ENCODE measurements around the gene RPL22L1.
"Not testable (repeated sequence)": the region's sequence is repeated elsewhere in the genome, so short reads cannot be mapped to it uniquely, and the experiment has no call there.

The RPL22L1 gene

DNA sequence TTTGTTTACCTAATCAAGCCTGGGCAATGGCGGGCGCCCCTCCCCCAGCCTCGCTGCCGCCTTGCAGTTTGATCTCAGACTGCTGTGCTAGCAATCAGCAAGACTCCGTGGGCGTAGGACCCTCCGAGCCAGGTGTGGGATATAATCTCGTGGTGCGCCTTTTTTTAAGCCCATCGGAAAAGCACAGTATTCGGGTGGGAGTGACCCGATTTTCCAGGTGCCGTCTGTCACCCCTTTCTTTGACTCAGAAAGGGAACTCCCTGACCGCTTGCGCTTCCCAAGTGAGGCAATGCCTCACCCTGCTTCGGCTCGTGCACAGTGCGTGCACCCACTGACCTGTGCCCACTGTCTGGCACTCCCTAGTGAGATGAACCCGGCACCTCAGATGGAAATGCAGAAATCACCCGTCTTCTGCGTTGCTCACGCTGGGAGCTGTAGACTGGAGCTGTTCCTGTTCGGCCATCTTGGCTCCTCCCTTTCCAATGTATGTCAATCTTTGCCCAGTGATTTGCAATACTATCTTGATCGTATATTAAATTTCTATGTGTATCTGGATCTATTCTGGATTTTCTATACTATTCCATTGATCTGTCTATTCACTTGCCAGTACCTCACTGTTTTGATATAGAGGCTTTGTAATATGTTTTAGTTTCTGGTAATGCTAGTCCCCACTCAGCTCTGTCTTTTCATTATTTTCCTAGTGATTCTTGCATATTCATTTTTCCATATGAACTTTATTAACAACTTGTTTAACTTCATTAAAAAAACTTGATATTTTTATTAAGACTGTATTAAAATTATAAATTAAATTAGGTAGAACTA is 14.3 kb upstream of the RPL22L1 start:
- in situ Hi-C loops (cut with MboI; ENCODE audit: low pct_unique_long_range_greater_than_20kb, low sequenced_read_pairs); DNase-seq: not testable (repeated sequence)

DNA sequence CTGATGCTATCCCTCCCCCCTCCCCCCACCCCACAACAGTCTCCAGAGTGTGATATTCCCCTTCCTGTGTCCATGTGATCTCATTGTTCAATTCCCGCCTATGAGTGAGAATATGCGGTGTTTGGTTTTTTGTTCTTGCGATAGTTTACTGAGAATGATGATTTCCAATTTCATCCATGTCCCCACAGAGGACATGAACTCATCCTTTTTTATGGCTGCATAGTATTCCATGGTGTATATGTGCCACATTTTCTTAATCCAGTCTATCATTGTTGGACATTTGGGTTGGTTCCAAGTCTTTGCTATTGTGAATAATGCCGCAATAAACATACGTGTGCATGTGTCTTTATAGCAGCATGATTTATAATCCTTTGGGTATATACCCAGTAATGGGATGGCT is 8.7 kb upstream of the RPL22L1 start:
- in situ Hi-C loops (cut with MboI; ENCODE audit: low pct_unique_long_range_greater_than_20kb, low sequenced_read_pairs); DNase-seq: not testable (repeated sequence)

DNA sequence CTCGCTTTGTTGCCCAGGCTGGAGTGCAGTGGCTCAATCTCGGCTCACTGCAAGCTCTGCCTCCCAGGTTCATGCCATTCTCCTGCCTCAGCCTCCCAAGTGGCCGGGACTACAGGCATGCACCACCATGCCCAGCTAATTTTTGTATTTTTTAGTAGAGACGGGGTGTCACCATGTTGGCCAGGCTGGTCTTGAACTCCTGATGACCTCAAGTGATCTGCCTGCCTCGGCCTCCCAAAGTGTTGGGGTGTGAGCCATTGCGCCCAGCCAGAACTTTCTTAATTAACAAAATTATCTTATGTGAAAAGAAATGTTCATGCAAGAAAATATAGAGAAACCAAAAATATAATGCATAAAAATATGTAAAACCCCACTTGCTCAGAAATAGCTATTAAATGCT is 7.3 kb upstream of the RPL22L1 start:
- DNase-seq; in situ Hi-C loops (cut with MboI; ENCODE audit: low pct_unique_long_range_greater_than_20kb, low sequenced_read_pairs): not testable (repeated sequence)

DNA sequence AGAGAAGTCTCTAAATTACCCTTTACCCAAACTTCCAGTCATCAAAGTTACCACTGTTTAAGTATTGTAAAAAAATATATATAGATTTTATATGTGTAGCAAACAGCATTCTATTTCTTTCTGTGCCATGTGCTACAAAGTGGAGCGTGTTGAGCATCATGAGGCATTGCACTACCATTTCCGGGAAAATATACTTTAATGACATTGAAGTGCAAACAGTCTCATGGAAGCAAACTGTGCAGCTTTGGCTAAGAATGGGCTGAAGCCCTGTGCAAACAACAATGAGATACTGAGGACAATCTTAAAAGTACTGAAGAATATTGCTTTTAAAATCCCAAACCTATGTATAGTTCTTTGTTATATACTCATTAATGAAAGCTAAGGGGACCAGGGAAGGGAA is 6.5 kb upstream of the RPL22L1 start:
- DNase-seq, result no peak
- in situ Hi-C loops (cut with MboI; ENCODE audit: low pct_unique_long_range_greater_than_20kb, low sequenced_read_pairs), result no loop called here

DNA sequence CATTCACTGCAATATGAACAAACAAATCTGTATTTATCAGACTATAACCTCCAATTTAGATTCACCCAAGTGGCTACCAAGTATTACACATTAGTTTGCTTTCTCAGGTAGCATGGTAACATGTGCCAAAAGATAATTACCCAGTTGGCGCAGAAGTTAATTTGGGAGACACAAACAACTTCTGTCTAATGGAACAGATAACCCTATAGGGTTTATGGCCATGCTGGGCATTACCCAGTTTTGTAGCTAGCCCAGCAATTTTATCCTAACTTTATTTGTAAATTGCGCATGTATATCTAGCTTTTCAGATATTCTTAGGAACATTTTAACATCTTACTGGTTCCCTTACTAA is 780 bp downstream of the RPL22L1 start:
- peak; percentile 50 for DNase-seq
- in situ Hi-C loops (cut with MboI; ENCODE audit: low pct_unique_long_range_greater_than_20kb, low sequenced_read_pairs), result no loop called here

DNA sequence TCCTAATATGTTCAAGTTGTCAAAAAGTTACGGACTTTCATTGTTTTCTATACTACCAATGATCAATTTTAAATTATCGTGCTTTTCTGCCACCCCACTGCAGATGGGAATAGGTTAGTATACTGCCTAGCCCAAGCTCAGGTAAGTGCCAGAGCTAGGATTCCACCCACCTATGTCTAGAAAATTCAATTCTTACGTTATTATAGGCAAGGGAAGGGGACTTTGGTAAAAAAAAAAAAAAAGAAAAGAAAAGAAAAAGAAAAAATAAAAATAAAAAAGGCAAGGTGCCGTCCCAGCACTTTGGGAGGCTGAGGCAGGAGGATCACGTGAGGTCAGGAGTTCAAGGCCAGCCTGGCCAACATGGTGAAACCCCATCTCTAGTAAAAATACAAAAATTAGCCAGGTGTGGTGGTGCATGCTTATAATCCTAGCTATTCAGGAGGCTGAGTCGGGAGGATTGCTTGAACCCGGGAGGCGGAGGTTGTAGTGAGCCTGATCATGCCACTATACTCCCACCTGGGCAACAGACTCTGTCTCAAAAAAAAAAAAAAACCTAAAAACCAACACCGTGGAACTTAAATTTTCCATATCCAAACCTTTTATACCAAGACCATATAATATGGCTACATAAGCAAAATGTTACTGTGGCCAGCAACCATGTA is 1.3 kb downstream of the RPL22L1 start:
- DNase-seq, result no peak
- in situ Hi-C loops (cut with MboI; ENCODE audit: low pct_unique_long_range_greater_than_20kb, low sequenced_read_pairs), result no loop called here

DNA sequence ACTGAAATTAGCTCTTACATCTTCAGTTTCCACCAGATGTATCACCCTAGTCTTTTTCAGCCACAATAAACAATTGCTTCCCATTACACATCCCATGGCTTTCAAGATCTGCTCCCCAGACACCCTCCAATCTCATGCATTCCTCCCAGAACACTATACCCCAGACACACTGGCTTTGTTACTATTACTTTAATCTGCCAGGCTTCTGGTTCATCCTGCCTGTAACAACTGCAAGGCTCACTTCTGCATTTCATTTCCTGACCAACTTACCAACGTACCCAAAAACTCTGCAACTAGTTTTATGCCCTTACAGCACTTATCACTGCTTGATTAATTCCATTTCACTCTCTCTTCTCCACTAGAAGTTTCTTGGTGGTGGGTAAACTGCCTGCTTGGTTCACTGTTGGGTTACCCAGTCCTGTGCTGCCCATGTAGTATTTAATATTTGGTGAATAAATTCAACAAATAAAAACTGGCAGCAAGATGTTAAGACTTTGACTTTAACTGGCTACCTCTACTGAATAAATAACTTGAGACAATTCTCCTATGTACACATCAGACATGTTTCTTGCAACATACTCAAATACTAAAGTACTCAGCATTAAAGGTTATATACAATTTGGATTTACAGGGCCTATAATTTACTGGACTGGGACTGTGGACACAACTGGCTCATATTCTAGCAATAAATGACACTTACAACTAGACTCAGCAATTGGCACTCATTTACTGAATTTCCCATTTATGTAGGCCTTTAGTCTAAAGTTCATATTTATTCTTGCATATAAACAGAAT is 2.7 kb downstream of the RPL22L1 start:
- DNase-seq, result peak; percentile 73
- in situ Hi-C loops (cut with MboI; ENCODE audit: low pct_unique_long_range_greater_than_20kb, low sequenced_read_pairs), result no loop called here

DNA sequence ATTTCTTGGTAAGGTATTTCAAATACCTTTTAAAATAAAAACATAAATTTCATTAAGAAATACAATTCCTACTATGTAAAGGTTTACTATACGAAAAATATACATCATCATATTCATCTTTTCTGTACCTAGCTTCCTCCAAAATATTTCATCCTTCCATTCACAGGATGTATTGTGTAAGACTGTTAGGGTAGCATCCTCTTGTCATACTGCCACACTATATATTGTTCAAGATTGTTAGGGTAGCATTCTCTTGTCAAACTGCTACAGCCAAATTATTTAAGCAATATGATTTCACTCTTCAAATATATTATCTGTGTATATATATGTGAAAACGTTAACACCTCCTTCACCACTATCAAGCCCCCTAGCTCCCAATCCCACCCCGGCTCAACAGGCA is 3.5 kb downstream of the RPL22L1 start:
- no peak for DNase-seq
- in situ Hi-C loops (cut with MboI; ENCODE audit: low pct_unique_long_range_greater_than_20kb, low sequenced_read_pairs), result no loop called here

DNA sequence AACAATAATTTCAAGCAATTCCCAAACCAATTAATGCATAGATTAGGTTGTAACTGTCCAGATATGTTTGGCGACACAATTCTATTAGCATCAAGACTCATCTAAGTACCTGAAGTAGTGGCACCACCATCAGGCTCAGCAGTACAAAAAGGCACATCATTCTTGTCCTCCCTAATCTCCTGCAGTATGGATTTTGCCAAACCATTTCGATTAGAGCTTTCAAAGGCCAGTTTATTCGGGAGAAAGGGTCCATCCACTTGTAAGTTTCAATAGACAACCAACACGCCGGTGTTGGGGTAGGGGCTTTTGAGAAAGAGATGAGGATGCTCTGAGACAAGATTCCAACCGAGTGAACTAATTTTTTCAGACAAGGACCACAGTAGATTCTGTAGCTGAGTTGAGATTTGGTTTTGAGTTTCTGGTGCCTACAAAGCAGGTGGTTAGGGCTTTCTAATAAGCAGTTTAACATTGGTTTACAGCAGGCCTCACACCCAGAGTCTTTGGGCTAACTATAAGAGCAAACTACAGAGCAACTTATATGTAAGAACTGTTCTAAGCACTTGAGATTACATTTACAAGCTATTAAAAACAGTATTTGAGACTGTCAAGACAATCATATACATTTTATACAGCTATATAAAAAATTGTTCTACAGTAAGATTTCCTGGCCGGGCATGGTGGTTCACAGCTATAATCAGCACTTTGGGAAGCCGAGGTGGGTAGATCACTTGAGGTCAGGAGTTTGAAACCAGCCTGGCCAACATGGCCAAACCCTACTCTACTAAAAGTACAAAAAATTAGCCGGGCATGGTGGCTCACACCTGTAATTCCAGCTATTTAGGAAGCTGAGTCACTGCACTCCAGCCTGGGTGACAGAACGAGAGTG is 4.5 kb downstream of the RPL22L1 start:
- no peak for DNase-seq
- in situ Hi-C loops (cut with MboI; ENCODE audit: low pct_unique_long_range_greater_than_20kb, low sequenced_read_pairs), result no loop called here

DNA sequence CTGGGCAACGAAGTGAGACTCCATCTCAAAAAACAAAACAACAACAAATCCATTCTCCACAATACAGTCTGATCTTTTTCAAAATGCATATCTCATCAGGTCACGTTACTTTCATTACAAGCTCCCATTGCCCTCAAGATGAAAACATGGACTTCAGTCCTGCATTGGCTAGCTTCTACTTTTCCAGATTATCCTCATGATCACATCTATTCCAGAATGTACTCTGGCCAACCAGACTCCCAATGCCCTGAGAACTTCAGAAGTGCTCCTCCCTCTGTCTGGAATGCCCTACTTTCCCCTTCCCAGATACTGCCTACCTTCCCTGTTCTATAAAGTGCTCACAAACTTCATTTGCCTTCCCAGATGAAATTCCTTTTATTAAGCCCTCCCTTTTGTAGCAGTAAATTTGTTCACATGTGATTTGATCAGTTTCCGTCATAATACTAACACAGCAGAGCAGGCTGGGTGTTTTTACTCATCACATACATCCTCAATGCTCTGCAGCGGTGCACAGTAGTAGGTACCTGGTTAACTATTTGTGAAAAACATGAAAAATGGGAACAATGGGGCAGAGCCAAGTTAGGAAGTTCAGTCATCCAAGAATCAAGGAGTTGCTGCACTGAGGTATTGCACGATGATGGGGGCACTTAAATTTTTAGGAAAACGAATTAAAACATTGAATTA is 5.3 kb downstream of the RPL22L1 start:
- in situ Hi-C loops (cut with MboI; ENCODE audit: low pct_unique_long_range_greater_than_20kb, low sequenced_read_pairs), result no loop called here
- peak; percentile 32 for DNase-seq

DNA sequence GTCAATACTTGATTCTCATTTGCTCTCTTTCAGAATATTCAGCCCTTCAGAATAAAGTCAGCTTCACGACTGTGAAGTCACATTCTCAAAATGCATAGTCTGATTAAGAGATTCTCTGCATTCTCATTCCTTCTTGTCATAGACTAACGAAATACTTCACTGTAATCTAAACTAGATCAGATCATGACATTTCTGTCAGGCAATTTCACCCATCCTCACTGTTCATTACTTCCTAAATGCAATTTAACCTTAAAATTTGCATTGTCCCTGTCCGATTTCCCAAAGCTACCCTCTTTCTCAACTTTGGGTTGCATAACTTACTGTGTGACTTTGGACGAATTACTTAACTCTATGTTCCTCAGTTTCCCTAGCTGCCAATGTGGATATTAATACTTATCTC is 6.2 kb downstream of the RPL22L1 start:
- in situ Hi-C loops (cut with MboI; ENCODE audit: low pct_unique_long_range_greater_than_20kb, low sequenced_read_pairs), result no loop called here
- peak; percentile 35 for DNase-seq

DNA sequence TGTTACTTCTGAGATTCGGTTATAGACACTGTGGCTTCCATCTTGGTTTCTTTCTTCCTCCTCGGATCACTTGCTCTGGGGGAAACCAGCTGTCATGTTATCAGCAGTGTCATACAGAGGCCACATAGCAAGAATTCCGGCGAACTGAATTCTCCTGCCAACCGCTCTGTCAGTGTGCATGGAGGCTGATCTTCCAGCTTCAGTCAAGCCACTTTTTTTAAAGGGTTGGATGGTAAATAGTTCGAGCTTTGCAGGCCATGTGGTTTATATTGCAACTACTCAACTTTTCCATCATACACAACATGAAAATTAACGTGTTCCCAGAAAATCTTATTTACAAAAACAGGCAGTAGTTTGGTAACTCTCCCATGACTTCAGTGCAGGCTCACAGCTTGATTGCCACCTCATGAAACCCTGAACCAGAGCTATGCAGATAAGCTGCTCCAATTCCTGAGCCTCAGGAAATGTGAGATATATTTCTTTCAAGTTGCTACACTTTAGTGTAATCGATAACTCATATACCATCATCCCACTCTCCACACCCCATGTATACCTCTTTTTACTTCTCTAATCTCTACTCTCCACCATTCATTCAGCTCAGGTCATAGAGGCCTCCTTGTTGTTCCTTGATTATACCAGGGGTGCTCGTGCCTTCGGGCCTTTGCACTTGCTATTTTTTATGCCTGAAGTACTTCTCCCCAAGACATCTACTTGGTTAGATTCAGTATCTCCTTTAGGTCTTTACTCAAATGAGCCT is 7.2 kb downstream of the RPL22L1 start:
- peak; percentile 25 for DNase-seq
- in situ Hi-C loops (cut with MboI; ENCODE audit: low pct_unique_long_range_greater_than_20kb, low sequenced_read_pairs), result no loop called here

DNA sequence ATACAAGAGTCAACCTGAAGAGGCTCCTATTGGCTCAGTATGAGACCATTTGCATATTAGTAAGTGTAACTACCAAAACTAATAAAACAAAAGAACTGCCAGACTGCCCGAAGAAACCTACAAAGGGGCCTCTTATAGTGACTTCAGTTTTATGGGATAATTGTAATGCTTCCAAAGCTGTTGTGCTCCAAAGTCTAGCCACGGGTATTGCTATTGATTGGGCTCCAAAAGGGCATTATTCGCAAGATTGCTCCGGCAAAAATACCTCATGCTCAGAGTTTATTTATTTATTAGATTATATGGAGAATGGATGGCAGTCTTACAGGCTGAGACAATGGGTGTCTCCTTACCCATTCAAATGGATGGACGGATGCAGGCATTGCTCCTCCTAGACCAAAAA is 11.4 kb downstream of the RPL22L1 start:
- in situ Hi-C loops (cut with MboI; ENCODE audit: low pct_unique_long_range_greater_than_20kb, low sequenced_read_pairs), result no loop called here
- no peak for DNase-seq

DNA sequence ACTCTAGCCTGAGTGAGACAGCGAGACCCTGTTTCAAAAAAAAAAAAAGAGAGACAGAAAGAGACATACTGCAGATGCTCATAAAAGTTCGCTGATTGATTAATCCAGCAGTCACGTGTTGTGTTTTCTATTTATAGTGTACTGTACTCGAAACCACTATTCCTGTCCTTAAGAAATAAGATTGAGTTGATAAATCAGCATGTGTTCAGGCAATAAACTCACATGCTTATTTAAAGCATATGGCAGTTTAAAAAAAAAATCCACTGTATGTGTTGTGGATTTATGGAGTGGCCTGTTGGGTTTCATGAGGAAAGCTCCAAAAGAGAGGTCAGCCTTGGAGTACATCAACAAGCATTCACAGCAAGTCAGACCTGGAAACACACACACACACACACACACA is 17.7 kb downstream of the RPL22L1 start:
- in situ Hi-C loops (cut with MboI; ENCODE audit: low pct_unique_long_range_greater_than_20kb, low sequenced_read_pairs), result no loop called here
- no peak for DNase-seq

DNA sequence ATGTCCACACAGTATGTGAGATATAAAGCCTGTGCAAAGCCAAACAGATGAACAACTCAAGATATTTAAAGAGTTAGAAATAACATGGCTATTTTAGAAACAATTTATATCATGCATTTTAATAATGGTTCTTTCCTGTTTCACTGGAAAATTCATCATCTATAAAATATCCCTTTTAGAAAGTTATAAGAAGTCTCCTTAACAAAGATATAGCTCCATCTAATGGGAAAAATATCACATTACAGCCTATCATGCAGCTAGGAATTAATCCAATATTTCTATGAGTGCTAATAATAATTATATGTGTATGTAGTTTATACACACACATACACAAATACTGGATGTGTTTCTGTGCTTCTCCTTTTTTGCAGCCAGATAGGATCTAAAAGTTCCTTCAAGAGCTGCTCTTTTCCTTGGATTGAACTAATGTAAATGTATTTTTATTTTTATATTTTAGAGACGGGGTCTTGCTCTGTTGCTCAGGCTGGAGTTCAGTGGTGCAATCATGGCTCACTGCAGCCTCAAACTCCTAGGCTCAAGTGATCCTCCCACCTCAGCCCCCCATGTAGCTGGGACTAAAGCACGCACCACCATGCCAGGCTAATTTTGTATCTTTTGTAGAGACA is 21.6 kb downstream of the RPL22L1 start:
- in situ Hi-C loops (cut with MboI; ENCODE audit: low pct_unique_long_range_greater_than_20kb, low sequenced_read_pairs), result no loop called here
- no peak for DNase-seq

DNA sequence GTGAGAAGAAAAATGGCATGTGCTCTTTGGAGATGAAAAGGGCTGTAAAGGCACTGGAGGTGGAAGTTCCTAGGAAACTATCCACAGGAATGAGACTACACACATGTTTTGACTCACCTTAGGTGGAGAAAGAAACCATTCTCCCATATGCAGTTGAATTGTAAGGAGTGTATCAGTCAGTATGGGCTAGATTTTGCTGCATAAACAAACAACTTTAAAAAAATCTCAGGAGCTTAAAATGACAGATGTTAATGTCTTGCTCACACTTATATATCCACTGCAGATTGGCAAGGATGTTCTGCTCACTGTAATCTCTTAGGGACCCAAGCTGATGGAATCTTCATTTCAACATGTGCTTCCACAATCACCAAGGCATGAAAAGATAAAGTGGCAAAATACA is 25.6 kb downstream of the RPL22L1 start:
- DNase-seq, result no peak
- in situ Hi-C loops (cut with MboI; ENCODE audit: low pct_unique_long_range_greater_than_20kb, low sequenced_read_pairs), result no loop called here

DNA sequence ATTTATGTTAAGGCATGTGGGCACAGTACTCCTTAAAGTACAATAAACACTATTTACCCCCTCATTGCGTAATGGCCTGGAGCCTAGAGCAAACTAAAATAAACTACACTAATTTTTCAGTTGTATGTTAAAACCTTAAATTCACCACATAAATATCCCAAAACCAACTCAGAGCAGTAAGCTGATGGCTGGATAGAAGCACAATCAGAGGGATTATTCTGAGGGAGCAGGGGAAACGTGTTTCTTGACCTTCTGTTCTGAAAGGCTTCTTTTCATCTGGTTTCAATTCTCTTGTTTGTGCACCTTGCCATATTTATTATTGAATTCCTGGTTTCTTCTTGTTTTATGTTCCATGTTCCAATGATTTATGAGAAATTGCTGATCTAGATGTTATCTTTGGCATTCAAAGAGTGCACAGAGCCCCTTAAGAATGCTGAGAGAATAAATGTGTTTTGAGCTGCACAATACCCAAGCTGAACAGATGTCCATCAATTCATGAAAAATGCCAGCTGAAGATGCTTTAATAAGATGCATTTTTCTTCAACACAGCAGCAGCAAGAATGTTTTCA is 29.6 kb downstream of the RPL22L1 start:
- in situ Hi-C loops (cut with MboI; ENCODE audit: low pct_unique_long_range_greater_than_20kb, low sequenced_read_pairs), result no loop called here
- no peak for DNase-seq

Measured in KBM-7 (cell line).